SU-DHL-6 (cell line): Measurements from ENCODE around the gene RIMBP2.

Experiments used
- EZH2phosphoT487 ChIP-seq: fragments of 200-600 bp; sonication (generic), shearing (Covaris generic); conservative IDR thresholded peaks from 2 replicates; pipeline ENCODE4 v1.6.1; 2018; ENCODE audit warnings: mild to moderate bottlenecking, antibody characterized with exemption, low read length, moderate library complexity, mixed read lengths
- TF ChIP-seq, protein P1 (sequence below): fragments of 200-600 bp; sonication (generic); IDR thresholded peaks from one replicate; pipeline ENCODE4 v1.5.1; 2017; ENCODE audit warnings: antibody characterized with exemption, mild to moderate bottlenecking, low read length, moderate library complexity; ENCODE audit not compliant: insufficient read depth, poor library complexity, severe bottlenecking

DNA sequence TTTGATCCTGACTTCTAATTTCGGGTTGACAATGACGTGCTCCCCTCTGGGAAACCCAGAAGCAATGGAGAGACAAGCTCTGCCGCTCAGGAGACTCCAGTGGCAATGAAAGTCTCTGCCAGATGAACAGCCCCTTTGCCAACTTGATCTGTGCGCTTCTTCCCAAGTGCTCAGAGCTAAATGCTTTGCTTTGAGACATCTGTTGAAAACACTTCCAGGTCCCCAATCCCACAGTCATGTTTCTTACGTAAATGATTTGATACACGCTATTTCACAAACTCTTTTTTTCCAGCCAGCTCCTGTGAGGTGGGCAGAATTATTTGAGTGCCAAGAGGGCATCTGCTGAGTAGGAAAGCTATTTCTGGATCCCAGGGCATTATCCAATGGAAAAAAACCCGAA lies 147.6 kb downstream of the RIMBP2 start:
- TF ChIP-seq, protein P1, sequence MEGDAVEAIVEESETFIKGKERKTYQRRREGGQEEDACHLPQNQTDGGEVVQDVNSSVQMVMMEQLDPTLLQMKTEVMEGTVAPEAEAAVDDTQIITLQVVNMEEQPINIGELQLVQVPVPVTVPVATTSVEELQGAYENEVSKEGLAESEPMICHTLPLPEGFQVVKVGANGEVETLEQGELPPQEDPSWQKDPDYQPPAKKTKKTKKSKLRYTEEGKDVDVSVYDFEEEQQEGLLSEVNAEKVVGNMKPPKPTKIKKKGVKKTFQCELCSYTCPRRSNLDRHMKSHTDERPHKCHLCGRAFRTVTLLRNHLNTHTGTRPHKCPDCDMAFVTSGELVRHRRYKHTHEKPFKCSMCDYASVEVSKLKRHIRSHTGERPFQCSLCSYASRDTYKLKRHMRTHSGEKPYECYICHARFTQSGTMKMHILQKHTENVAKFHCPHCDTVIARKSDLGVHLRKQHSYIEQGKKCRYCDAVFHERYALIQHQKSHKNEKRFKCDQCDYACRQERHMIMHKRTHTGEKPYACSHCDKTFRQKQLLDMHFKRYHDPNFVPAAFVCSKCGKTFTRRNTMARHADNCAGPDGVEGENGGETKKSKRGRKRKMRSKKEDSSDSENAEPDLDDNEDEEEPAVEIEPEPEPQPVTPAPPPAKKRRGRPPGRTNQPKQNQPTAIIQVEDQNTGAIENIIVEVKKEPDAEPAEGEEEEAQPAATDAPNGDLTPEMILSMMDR: no peak
- no peak for TF ChIP-seq EZH2phosphoT487
